ENCODE measurements around the gene PTGDS.
A peak's percentile ranks its signal among the peaks of the same experiment; 100 is the strongest.

The PTGDS gene

DNA sequence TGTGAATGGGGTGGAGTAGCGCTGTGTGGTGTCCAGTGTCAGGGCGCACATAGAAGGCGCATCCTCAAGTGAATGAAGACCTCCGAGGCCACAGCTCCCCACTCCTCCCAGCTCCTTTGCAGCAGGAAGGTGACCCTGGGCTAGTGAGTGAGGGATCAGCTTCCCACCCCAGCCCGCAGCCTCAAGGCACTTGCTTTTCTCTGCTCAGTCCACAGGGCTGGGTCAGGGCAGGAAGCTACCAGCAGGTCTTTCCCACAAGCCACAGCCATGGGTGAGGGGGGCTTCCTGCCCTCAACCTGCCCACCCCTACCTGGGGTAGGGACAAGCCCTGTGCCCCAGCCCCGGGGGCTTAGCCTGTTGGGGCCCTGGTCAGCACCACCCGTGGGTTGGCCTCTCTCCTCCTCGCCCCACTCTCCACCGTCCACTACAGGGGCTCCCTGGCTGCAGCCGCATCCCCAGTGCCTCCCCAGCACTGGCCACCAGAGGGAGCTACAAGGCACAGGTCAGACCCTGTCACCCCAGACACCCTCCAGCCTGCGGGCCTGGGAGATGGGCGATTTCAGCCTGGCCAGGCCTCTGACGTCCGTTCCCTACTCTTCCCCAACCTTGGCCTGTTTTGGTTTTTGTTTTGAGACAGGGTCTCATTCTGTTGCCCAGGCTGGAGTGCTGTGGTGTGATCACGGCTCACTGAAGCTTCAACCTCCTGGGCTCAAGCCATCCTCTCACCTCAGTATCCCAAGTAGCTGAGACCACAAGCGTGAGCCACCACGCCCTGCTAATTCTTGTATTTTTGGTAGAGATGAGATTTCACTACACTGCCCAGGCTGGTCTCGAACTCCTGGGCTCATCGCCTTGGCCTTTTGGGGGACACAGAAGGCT is 52.0 kb downstream of the PTGDS start (continued):
- TF ChIP-seq ZNF843 (tag by site-specific recombination; IDR thresholded peaks at IDR 0.05) (no peak), ZNF514 (tag by site-specific recombination; IDR thresholded peaks at IDR 0.05) (no peak), ZNF184 (tag by site-specific recombination; IDR thresholded peaks at IDR 0.05) (no peak), ZBTB26 (tag by site-specific recombination; optimal IDR thresholded peaks at IDR 0.05) (no peak), ZNF510 (tag by site-specific recombination; IDR thresholded peaks at IDR 0.05; ENCODE audit: insufficient replicate concordance) (no peak), ZNF621 (tag by site-specific recombination; IDR thresholded peaks at IDR 0.05) (no peak), SP7 (tag by site-specific recombination; IDR thresholded peaks at IDR 0.05) (0 out of 2 replicates have a peak, but pooled peaks have one; percentile 14), ZBTB21 (tag by site-specific recombination; IDR thresholded peaks at IDR 0.05) (no peak), MYNN (tag by site-specific recombination; IDR thresholded peaks at IDR 0.05; ENCODE audit: borderline replicate concordance) (no peak), EGR2 (tag by site-specific recombination; IDR thresholded peaks at IDR 0.05; ENCODE audit: low read depth) (no peak), ZNF596 (tag by site-specific recombination; IDR thresholded peaks at IDR 0.05) (no peak), ZNF555 (tag by site-specific recombination; conservative IDR thresholded peaks at IDR 0.05) (no peak), KLF7 (tag by site-specific recombination; IDR thresholded peaks at IDR 0.05; ENCODE audit: borderline replicate concordance) (peak; percentile 63; the same call in 1 of the 2 replicates), SP2 (tag by site-specific recombination; IDR thresholded peaks at IDR 0.05) (peak; percentile 29), ZNF629 (tag by site-specific recombination; IDR thresholded peaks at IDR 0.05) (no peak), ZNF311 (tag by site-specific recombination; IDR thresholded peaks at IDR 0.05; ENCODE audit: borderline replicate concordance) (no peak), SCRT2 (tag by site-specific recombination; IDR thresholded peaks at IDR 0.05) (no peak), TRIM28 (IDR thresholded peaks at IDR 0.05; ENCODE audit: borderline replicate concordance, low read length) (no peak), ZNF24 (tag by site-specific recombination; IDR thresholded peaks at IDR 0.05) (no peak), ZNF549 (tag by site-specific recombination; IDR thresholded peaks at IDR 0.05) (no peak), ZNF350 (tag by site-specific recombination; IDR thresholded peaks at IDR 0.05) (no peak), ZNF114 (tag by site-specific recombination; IDR thresholded peaks at IDR 0.05) (no peak), ZBTB20 (tag by site-specific recombination; IDR thresholded peaks at IDR 0.05) (no peak), ZNF76 (tag by site-specific recombination; IDR thresholded peaks at IDR 0.05; ENCODE audit: borderline replicate concordance, low read depth) (peak; percentile 33; the same call in 1 of the 2 replicates), ZNF146 (tag by site-specific recombination; IDR thresholded peaks at IDR 0.05) (no peak), ZNF266 (tag by site-specific recombination; IDR thresholded peaks at IDR 0.05; ENCODE audit: low read depth) (no peak), ZNF660 (tag by site-specific recombination; IDR thresholded peaks at IDR 0.05) (0 out of 2 replicates have a peak, but pooled peaks have one; percentile 31), HOXD13 (CRISPR knock-in tag; IDR thresholded peaks at IDR 0.05; ENCODE audit: borderline replicate concordance) (no peak), HOXC10 (CRISPR knock-in tag; IDR thresholded peaks at IDR 0.05) (no peak), ZFP3 (tag by site-specific recombination; IDR thresholded peaks at IDR 0.05; ENCODE audit: low read depth) (no peak), KLF8 (tag by site-specific recombination; IDR thresholded peaks at IDR 0.05) (peak; percentile 69)
- TF ChIP-seq, protein P1, sequence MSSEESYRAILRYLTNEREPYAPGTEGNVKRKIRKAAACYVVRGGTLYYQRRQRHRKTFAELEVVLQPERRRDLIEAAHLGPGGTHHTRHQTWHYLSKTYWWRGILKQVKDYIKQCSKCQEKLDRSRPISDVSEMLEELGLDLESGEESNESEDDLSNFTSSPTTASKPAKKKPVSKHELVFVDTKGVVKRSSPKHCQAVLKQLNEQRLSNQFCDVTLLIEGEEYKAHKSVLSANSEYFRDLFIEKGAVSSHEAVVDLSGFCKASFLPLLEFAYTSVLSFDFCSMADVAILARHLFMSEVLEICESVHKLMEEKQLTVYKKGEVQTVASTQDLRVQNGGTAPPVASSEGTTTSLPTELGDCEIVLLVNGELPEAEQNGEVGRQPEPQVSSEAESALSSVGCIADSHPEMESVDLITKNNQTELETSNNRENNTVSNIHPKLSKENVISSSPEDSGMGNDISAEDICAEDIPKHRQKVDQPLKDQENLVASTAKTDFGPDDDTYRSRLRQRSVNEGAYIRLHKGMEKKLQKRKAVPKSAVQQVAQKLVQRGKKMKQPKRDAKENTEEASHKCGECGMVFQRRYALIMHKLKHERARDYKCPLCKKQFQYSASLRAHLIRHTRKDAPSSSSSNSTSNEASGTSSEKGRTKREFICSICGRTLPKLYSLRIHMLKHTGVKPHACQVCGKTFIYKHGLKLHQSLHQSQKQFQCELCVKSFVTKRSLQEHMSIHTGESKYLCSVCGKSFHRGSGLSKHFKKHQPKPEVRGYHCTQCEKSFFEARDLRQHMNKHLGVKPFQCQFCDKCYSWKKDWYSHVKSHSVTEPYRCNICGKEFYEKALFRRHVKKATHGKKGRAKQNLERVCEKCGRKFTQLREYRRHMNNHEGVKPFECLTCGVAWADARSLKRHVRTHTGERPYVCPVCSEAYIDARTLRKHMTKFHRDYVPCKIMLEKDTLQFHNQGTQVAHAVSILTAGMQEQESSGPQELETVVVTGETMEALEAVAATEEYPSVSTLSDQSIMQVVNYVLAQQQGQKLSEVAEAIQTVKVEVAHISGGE (tag by site-specific recombination; conservative IDR thresholded peaks at IDR 0.05; ENCODE audit: low read depth) = no peak
- TF ChIP-seq, protein P2, sequence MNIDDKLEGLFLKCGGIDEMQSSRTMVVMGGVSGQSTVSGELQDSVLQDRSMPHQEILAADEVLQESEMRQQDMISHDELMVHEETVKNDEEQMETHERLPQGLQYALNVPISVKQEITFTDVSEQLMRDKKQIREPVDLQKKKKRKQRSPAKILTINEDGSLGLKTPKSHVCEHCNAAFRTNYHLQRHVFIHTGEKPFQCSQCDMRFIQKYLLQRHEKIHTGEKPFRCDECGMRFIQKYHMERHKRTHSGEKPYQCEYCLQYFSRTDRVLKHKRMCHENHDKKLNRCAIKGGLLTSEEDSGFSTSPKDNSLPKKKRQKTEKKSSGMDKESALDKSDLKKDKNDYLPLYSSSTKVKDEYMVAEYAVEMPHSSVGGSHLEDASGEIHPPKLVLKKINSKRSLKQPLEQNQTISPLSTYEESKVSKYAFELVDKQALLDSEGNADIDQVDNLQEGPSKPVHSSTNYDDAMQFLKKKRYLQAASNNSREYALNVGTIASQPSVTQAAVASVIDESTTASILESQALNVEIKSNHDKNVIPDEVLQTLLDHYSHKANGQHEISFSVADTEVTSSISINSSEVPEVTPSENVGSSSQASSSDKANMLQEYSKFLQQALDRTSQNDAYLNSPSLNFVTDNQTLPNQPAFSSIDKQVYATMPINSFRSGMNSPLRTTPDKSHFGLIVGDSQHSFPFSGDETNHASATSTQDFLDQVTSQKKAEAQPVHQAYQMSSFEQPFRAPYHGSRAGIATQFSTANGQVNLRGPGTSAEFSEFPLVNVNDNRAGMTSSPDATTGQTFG (tag by site-specific recombination; IDR thresholded peaks at IDR 0.05; ENCODE audit: borderline replicate concordance) = no peak

Measured in HEK293 (cell line).